Mesenchymal stem cell (in vitro differentiated cells and primary cell): Measurements from ENCODE around the gene MPPE1.

Experiments used
- DNase-seq: peaks from one replicate; pipeline ENCODE4 v3.0.0-alpha.2; 2013
- H2AFZ ChIP-seq: one replicate; pipeline ENCODE4 v1.6.1; 2013; ENCODE audit warnings: low read depth, mild to moderate bottlenecking, control low read depth, inconsistent platforms, low read length, moderate library complexity
- H2AK5ac ChIP-seq: 2 replicates; pipeline ENCODE4 v1.6.1; 2013; ENCODE audit warnings: low read length, moderate library complexity, mild to moderate bottlenecking, inconsistent platforms; ENCODE audit not compliant: severe bottlenecking
- H2BK120ac ChIP-seq: one replicate; pipeline ENCODE4 v1.6.1; 2013; ENCODE audit warnings: low read depth, mild to moderate bottlenecking, inconsistent platforms, low read length, moderate library complexity
- H2BK12ac ChIP-seq, 2 experiments: one replicate each; pipeline ENCODE4 v1.6.1; 2013; ENCODE audit warnings: inconsistent platforms in 2 of 2, low read length in 2 of 2, mild to moderate bottlenecking in 2 of 2, moderate library complexity in 2 of 2, control low read depth in 1 of 2
- H2BK15ac ChIP-seq: one replicate; pipeline ENCODE4 v1.6.1; 2013; ENCODE audit warnings: mild to moderate bottlenecking, low read depth, inconsistent platforms; ENCODE audit not compliant: poor library complexity, severe bottlenecking
- H2BK5ac ChIP-seq: 2 replicates; pipeline ENCODE4 v1.6.1; 2013; ENCODE audit warnings: low read depth, mild to moderate bottlenecking, low read length, control low read depth, inconsistent platforms; ENCODE audit not compliant: poor library complexity, severe bottlenecking
- H3K14ac ChIP-seq, 2 experiments: one replicate each; pipeline ENCODE4 v1.6.1; 2013; ENCODE audit warnings: inconsistent platforms in 2 of 2, low read length in 2 of 2, control low read depth in 1 of 2, mild to moderate bottlenecking in 1 of 2, moderate library complexity in 1 of 2
- H3K18ac ChIP-seq, 2 experiments: one replicate each; pipeline ENCODE4 v1.6.1; 2013; ENCODE audit warnings: inconsistent platforms in 2 of 2, low read length in 2 of 2, control low read depth in 1 of 2, low read depth in 1 of 2, mild to moderate bottlenecking in 1 of 2
- H3K23ac ChIP-seq, 2 experiments: one replicate each; pipeline ENCODE4 v1.6.1; 2013; ENCODE audit warnings: inconsistent platforms in 2 of 2, low read length in 2 of 2, mild to moderate bottlenecking in 2 of 2, moderate library complexity in 2 of 2, control low read depth in 1 of 2
- H3K27ac ChIP-seq: 2 replicates; pipeline ENCODE4 v1.5.1; 2013; ENCODE audit warnings: mild to moderate bottlenecking, moderate library complexity, low read length, control low read depth, inconsistent platforms; ENCODE audit not compliant: poor library complexity, severe bottlenecking
- H3K27me3 ChIP-seq, 2 experiments: 2 replicates each; pipeline versions ENCODE4 v1.6.1 to v1.7.0; 2013; ENCODE audit warnings: low read length in 2 of 2, mild to moderate bottlenecking in 2 of 2, moderate library complexity in 2 of 2, control low read depth in 1 of 2, inconsistent platforms in 1 of 2; ENCODE audit not compliant: control insufficient read depth in 1 of 2, insufficient read depth in 1 of 2
- H3K36me3 ChIP-seq, 2 experiments: 2 replicates each; pipeline versions ENCODE4 v1.6.1 to v1.7.0; 2013; ENCODE audit warnings: low read length in 2 of 2, control low read depth in 1 of 2, inconsistent platforms in 1 of 2, low read depth in 1 of 2, mild to moderate bottlenecking in 1 of 2; ENCODE audit not compliant: insufficient read depth in 2 of 2, control insufficient read depth in 1 of 2
- H3K4ac ChIP-seq, 2 experiments: one replicate each; pipeline ENCODE4 v1.6.1; 2013; ENCODE audit warnings: inconsistent platforms in 2 of 2, low read length in 2 of 2, mild to moderate bottlenecking in 2 of 2, moderate library complexity in 2 of 2, control low read depth in 1 of 2, low read depth in 1 of 2
- H3K4me1 ChIP-seq: 2 replicates; pipeline ENCODE4 v1.6.1; 2013; ENCODE audit warnings: low read depth, low read length, control low read depth; ENCODE audit not compliant: control insufficient read depth, insufficient read depth
- H3K4me2 ChIP-seq: 2 replicates; pipeline ENCODE4 v1.6.1; 2013; ENCODE audit warnings: low read length, mild to moderate bottlenecking, inconsistent platforms; ENCODE audit not compliant: poor library complexity, severe bottlenecking
- H3K4me3 ChIP-seq, 2 experiments: 2 replicates each; pipeline versions ENCODE4 v1.5.1 to v1.7.0; 2013; ENCODE audit warnings: low read length in 2 of 2, mild to moderate bottlenecking in 2 of 2, control low read depth in 1 of 2, low read depth in 1 of 2; ENCODE audit not compliant: insufficient read depth in 1 of 2
- H3K79me1 ChIP-seq: replicated peaks from 2 replicates; pipeline ENCODE4 v1.6.1; 2013; ENCODE audit warnings: mild to moderate bottlenecking, control low read depth, low read length, inconsistent platforms; ENCODE audit not compliant: poor library complexity, severe bottlenecking
- H3K9ac ChIP-seq: 2 replicates; pipeline ENCODE4 v1.7.0; 2013; ENCODE audit warnings: mild to moderate bottlenecking, low read length, moderate library complexity
- H3K9me3 ChIP-seq: 2 replicates; pipeline ENCODE4 v1.7.0; 2013; ENCODE audit warnings: mild to moderate bottlenecking, low read length; ENCODE audit not compliant: control insufficient read depth
- H4K8ac ChIP-seq: one replicate; pipeline ENCODE4 v1.6.1; 2013; ENCODE audit warnings: inconsistent platforms, mild to moderate bottlenecking, low read length, moderate library complexity
- H4K91ac ChIP-seq: one replicate; pipeline ENCODE4 v1.6.1; 2013; ENCODE audit warnings: mild to moderate bottlenecking, low read length, inconsistent platforms
- WGBS: methylation state at CpG from one replicate; pipeline ENCODE4 v1.1.7; 2013; ENCODE audit warnings: mixed read lengths; 5-methylcytosine and 5-hydroxymethylcytosine counted together

MPPE1 gene

DNA sequence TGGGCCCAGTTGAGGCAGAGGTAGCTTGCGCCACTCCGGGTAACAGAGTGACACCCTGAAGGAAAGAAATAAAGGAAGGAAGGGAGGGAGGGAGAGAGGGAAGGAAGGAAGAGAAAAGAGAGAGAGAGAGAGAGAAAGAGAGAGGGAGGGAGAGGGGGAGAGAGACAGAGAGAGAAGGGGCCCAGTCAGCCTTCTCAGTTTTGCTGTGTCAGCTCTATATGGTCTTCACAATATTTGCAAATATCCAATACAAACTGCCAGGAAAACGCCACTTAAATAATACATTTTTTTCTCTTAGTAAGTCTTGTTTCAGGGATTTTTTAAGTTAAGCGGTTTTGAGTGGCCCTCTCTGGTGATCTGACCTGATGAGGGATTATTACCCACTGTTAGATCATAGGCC, 62.5 kb downstream of the MPPE1 start:
- DNase-seq, result no peak
- WGBS, result 82% methylated on average over 3 of the region's 4 CpGs
- H3K23ac ChIP-seq, result no peak overlapping the region

DNA sequence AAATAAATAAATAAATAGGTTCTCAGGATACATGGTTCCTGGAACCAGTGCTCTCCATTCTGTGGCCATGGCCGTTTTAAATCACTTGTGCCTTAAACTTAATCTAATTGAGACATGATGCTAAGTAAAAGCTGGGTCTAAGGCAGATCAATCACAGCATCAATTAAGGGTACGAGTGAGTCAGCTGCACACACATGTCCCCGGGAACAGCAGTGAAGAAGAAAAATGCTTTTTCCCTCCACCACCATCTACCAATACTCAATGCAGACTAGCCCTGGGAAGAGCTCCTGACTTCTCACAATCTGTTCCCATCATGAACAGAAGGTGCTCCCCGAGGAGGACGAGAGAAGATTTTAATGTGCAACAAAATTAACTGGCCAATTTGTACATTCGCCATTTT, 63.7 kb downstream of the MPPE1 start:
- Histone ChIP-seq H3K4me3 (no peak overlapping the region), H3K4me1 (peaks cover 2% of the 10 kb centered on the region), H4K8ac (no peak overlapping the region), H4K91ac (no peak overlapping the region), H3K18ac (no peak overlapping the region), H3K14ac (no peak overlapping the region), H3K27ac (no peak overlapping the region), H2BK15ac (no peak overlapping the region), H2AK5ac (no peak overlapping the region), H3K27me3 (no peaks in the 10 kb centered on the region), H3K23ac (no peak overlapping the region), H3K9me3 (no peaks in the 10 kb centered on the region), H2BK5ac (no peak overlapping the region), H3K36me3 (no peaks in the 10 kb centered on the region), H3K4me2 (no peak overlapping the region), H2BK12ac (no peak overlapping the region), H3K79me1 (no peaks in the 10 kb centered on the region), H2AFZ (no peak overlapping the region), H3K4ac (no peak overlapping the region), H2BK120ac (no peak overlapping the region), H3K9ac (no peak overlapping the region)
- DNase-seq, result no peak
- 97% methylated on average over 5 of the region's 6 CpGs for WGBS

More for the DNA sequence above, 62.5 kb downstream of the MPPE1 start:
- Histone ChIP-seq H3K4me1 (peaks cover 4% of the 10 kb centered on the region), H2BK15ac (no peak overlapping the region), H3K36me3 (no peaks in the 10 kb centered on the region), H3K27me3 (no peaks in the 10 kb centered on the region), H2AFZ (no peak overlapping the region), H3K4me3 (no peak overlapping the region), H3K18ac (no peak overlapping the region), H4K91ac (no peak overlapping the region), H3K27ac (no peak overlapping the region), H3K79me1 (no peaks in the 10 kb centered on the region), H3K14ac (no peak overlapping the region), H3K4me2 (no peak overlapping the region), H4K8ac (no peak overlapping the region), H3K9me3 (no peaks in the 10 kb centered on the region), H2BK120ac (no peak overlapping the region), H2BK5ac (no peak overlapping the region), H2AK5ac (no peak overlapping the region), H3K4ac (no peak overlapping the region), H3K9ac (no peak overlapping the region), H2BK12ac (no peak overlapping the region)

DNA sequence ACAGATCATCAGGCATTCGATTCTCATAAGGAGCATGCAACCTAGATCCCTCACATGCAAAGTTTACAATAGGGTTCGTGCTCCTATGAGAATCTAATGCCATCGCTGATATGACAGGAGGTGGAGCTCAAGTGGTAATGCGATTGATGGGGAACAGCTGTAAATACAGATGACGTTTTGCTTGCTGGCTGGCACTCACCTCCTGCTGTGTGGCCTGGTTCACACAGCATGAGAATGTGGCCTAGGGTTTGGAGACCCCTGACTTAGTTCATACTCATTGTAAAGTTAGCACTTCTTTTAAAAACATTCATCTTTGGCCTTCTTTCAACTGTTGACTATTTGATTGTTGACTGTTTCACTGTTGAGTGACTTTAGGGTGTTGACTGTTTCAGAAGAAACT, 65.6 kb downstream of the MPPE1 start:
- Histone ChIP-seq H4K8ac (no peak overlapping the region), H2BK120ac (no peak overlapping the region), H2BK5ac (no peak overlapping the region), H3K23ac (no peak overlapping the region), H2BK12ac (no peak overlapping the region), H3K9me3 (no peaks in the 10 kb centered on the region), H4K91ac (peak overlapping the region; percentile 21), H3K18ac (no peak overlapping the region), H2BK15ac (no peak overlapping the region), H3K79me1 (no peaks in the 10 kb centered on the region), H2AFZ (no peak overlapping the region), H3K27ac (no peak overlapping the region), H3K4ac (no peak overlapping the region), H3K14ac (no peak overlapping the region), H3K4me2 (no peak overlapping the region), H3K9ac (no peak overlapping the region), H3K4me3 (no peak overlapping the region), H3K4me1 (peaks cover 2% of the 10 kb centered on the region), H2AK5ac (no peak overlapping the region), H3K36me3 (no peaks in the 10 kb centered on the region), H3K27me3 (no peaks in the 10 kb centered on the region)
- WGBS, result 74% methylated on average over 5 of the region's 5 CpGs
- no peak for DNase-seq

DNA sequence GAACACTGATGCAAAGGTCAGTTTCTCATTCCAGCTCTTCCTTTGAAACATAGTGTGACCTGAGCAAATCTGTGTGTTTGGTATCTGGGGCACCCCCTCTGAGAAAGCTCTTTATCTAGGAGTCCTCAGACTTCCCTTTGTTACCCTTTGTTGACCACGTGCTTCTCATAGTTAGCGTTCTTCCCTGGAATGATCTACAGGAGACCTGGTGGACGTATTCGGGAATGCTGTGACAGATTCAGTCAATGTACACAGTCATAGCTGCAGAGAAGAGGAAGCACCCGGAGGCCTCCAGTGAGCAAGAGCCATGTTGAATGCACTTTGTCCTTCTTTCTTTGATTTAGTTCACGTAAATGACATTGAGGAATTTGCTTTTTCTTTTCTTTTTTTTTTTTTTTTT, 67.6 kb downstream of the MPPE1 start:
- H2BK12ac ChIP-seq, result no peak overlapping the region
- no peak overlapping the region for H3K4ac ChIP-seq
- no peak overlapping the region for H2AFZ ChIP-seq
- no peaks in the 10 kb centered on the region for H3K9me3 ChIP-seq
- H4K91ac ChIP-seq, result no peak overlapping the region
- H2BK15ac ChIP-seq, result no peak overlapping the region
- H3K4me1 ChIP-seq, result peaks cover 2% of the 10 kb centered on the region
- no peak overlapping the region for H2AK5ac ChIP-seq
- no peak for DNase-seq
- H3K79me1 ChIP-seq, result no peaks in the 10 kb centered on the region
- H3K4me2 ChIP-seq, result no peak overlapping the region
- H2BK5ac ChIP-seq, result no peak overlapping the region
- H3K18ac ChIP-seq, result no peak overlapping the region
- no peak overlapping the region for H3K9ac ChIP-seq
- 79% methylated on average over 5 of the region's 6 CpGs for WGBS
- H2BK120ac ChIP-seq, result no peak overlapping the region
- no peak overlapping the region for H4K8ac ChIP-seq
- no peaks in the 10 kb centered on the region for H3K27me3 ChIP-seq
- no peak overlapping the region for H3K14ac ChIP-seq
- no peak overlapping the region for H3K4me3 ChIP-seq
- H3K36me3 ChIP-seq, result no peaks in the 10 kb centered on the region
- no peak overlapping the region for H3K27ac ChIP-seq
- H3K23ac ChIP-seq, result no peak overlapping the region
